ENCODE data around the gene RALGDS.
"Not testable (repeated sequence)": the region's sequence is repeated elsewhere in the genome, so short reads cannot be mapped to it uniquely, and the experiment has no call there.

Gene RALGDS

DNA sequence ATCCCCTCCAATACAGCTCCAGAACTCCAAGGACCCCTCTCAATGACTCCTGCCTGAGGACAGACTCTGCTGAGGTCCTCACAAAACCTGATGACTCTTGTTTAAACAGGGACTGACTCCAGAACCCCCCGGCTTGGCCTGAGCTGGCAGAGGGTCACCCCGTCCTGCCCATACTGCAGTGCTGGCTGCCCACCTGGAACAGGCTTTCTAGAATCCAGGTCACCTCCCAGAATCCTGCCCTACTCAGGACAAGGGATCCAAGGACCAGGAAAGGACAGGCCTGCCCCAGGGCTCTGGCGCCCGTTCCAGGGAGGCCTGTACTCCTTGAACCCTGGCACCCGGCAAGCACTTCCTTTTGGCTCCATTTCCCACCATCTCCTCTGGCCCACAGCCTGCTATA is 22.2 kb downstream of the RALGDS start:
- Histone ChIP-seq H3K36me3 (ENCODE audit: control insufficient read depth, insufficient read depth, low read length) (peaks cover 69% of the 10 kb centered on the region), H3K27me3 (replicated peaks; ENCODE audit: control insufficient read depth, insufficient read depth, low read length, poor library complexity, severe bottlenecking) (no peaks in the 10 kb centered on the region), H3K27ac (ENCODE audit: insufficient read depth, low read length, poor library complexity, severe bottlenecking) (no peak overlapping the region), H3K4me1 (ENCODE audit: control insufficient read depth, insufficient read depth, low read length, poor library complexity, severe bottlenecking) (no peaks in the 10 kb centered on the region), H3K4me3 (ENCODE audit: insufficient read depth, low read depth, low read length, poor library complexity, severe bottlenecking) (no peak overlapping the region), H3K9me3 (ENCODE audit: control insufficient read depth, low read length) (peaks cover 6% of the 10 kb centered on the region)
- DNase-seq = no peak

DNA sequence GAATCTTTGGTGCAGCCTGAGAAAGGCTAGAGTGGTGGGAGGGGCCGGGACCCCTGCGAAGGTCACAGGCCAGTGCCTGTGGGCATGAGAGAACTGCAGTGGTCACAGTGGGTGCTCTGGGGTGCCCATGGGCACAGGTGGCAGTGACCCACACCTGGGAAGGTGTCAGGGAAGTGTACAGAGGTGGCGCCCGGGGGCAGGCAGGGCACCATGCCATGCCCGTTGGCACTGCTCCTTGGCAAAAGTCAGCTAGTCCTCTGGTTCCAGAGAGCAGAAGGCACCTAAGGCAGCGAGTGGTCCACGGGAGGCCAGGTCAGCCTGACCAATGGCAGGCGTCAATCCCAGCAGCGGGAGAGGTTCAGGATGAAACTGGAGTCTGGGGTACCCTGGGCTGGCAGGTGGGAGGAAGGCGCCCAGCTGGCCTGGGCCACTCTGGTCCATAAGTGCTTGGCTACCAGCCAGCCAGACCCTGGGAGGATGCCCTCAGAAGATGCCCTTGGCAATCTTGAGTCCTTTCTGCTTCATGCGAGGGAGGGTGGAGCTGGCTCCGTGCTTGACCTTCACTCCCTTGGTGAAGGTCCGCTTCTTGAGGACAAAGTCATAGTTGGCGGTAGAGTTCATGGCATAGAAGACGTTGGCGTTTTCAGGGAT is 22.8 kb downstream of the RALGDS start:
- no peaks in the 10 kb centered on the region for H3K4me1 ChIP-seq (ENCODE audit: control insufficient read depth, insufficient read depth, low read length, poor library complexity, severe bottlenecking)
- no peak for DNase-seq
- no peaks in the 10 kb centered on the region for H3K27me3 ChIP-seq (replicated peaks; ENCODE audit: control insufficient read depth, insufficient read depth, low read length, poor library complexity, severe bottlenecking)
- H3K27ac ChIP-seq (ENCODE audit: insufficient read depth, low read length, poor library complexity, severe bottlenecking) = no peak overlapping the region
- H3K4me3 ChIP-seq (ENCODE audit: insufficient read depth, low read depth, low read length, poor library complexity, severe bottlenecking) = no peak overlapping the region
- H3K9me3 ChIP-seq (ENCODE audit: control insufficient read depth, low read length) = peaks cover 6% of the 10 kb centered on the region
- H3K36me3 ChIP-seq (ENCODE audit: control insufficient read depth, insufficient read depth, low read length) = peaks cover 63% of the 10 kb centered on the region

DNA sequence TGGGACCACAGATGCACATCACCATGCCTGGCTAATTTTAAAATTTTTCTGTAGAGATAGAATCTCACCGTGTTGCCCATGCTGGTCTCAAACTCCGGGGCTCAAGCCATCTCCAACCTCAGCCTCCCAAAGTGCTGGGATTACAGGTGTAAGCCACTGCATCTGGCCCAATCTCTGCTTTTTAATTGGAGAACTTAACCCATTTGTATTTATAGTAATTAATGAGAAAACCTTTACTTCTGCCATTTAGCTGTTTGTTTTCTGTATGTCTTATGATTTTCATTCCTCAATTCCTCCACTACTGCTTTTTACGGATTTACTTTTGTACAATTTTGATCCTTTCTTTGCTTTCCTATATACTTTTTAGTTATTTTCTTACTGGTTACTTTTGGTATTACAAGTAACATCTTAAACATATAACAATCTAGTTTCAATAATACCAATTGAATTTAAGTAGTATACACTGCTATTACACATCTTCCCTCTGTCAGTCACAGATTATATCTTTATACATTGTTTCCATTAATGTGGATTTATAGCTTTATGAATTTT is 26.1 kb downstream of the RALGDS start:
- H3K27ac ChIP-seq (ENCODE audit: insufficient read depth, low read length, poor library complexity, severe bottlenecking) = no peak overlapping the region
- H3K27me3 ChIP-seq (replicated peaks; ENCODE audit: control insufficient read depth, insufficient read depth, low read length, poor library complexity, severe bottlenecking) = no peaks in the 10 kb centered on the region
- peaks cover 31% of the 10 kb centered on the region for H3K36me3 ChIP-seq (ENCODE audit: control insufficient read depth, insufficient read depth, low read length)
- peaks cover 6% of the 10 kb centered on the region for H3K9me3 ChIP-seq (ENCODE audit: control insufficient read depth, low read length)
- DNase-seq = no peak
- H3K4me3 ChIP-seq (ENCODE audit: insufficient read depth, low read depth, low read length, poor library complexity, severe bottlenecking) = no peak overlapping the region
- no peaks in the 10 kb centered on the region for H3K4me1 ChIP-seq (ENCODE audit: control insufficient read depth, insufficient read depth, low read length, poor library complexity, severe bottlenecking)

DNA sequence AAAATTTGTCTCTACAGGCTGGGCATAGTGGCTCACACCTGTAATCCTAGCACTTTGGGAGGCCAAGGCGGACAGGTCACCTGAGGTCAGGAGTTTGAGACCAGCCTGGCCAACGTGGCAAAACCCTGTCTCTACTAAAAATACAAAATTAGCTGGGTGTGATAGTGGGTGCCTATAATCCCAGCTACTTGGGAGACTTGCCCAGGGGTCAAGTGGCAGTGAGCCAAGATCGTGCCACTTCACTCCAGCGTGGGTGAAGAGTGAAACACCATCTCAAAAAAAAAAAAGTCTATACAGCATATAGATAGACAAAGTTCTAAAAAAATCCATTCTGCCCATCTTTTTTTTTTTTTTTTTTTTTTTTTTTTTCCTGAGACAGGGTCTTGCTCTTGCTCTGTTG is 26.7 kb downstream of the RALGDS start:
- H3K27ac ChIP-seq (ENCODE audit: insufficient read depth, low read length, poor library complexity, severe bottlenecking); H3K27me3 ChIP-seq (replicated peaks; ENCODE audit: control insufficient read depth, insufficient read depth, low read length, poor library complexity, severe bottlenecking); H3K4me3 ChIP-seq (ENCODE audit: insufficient read depth, low read depth, low read length, poor library complexity, severe bottlenecking); H3K4me1 ChIP-seq (ENCODE audit: control insufficient read depth, insufficient read depth, low read length, poor library complexity, severe bottlenecking); DNase-seq; H3K9me3 ChIP-seq (ENCODE audit: control insufficient read depth, low read length): not testable (repeated sequence)
- peaks cover 26% of the 10 kb centered on the region for H3K36me3 ChIP-seq (ENCODE audit: control insufficient read depth, insufficient read depth, low read length)

DNA sequence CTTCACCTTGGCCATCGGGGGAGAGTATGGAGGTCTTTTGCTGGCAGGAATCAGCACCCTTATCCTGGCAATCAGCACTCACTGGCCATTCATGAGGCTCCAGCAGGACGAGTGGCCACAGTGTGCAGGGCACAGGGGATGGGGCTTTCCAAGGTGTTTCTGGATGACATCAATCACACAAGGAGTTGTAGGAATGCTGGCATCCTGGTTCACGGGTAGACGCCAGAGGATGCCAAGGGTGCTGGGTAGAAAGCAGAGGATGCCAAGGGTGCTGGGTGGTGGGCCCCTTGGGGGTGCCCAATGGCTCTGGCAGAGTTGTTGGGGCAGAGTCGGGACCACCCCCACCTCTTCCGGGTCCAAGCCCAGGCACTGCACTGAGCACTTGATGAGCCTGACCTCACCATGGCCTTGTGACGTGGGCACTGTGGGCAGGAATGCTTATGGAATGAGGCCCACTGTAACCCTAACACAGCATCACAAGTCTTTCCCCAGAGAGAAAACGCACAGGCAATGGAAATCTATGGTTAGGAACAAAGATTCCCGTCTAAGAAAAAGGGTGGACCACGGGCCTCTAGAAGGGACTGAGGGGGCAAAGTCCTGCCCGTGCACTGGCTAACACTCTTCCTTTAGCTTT is 30.2 kb downstream of the RALGDS start:
- no peak for DNase-seq
- Histone ChIP-seq H3K36me3 (ENCODE audit: control insufficient read depth, insufficient read depth, low read length) (no peaks in the 10 kb centered on the region), H3K9me3 (ENCODE audit: control insufficient read depth, low read length) (no peaks in the 10 kb centered on the region), H3K4me3 (ENCODE audit: insufficient read depth, low read depth, low read length, poor library complexity, severe bottlenecking) (no peak overlapping the region), H3K4me1 (ENCODE audit: control insufficient read depth, insufficient read depth, low read length, poor library complexity, severe bottlenecking) (no peaks in the 10 kb centered on the region), H3K27ac (ENCODE audit: insufficient read depth, low read length, poor library complexity, severe bottlenecking) (no peak overlapping the region), H3K27me3 (replicated peaks; ENCODE audit: control insufficient read depth, insufficient read depth, low read length, poor library complexity, severe bottlenecking) (no peaks in the 10 kb centered on the region)

DNA sequence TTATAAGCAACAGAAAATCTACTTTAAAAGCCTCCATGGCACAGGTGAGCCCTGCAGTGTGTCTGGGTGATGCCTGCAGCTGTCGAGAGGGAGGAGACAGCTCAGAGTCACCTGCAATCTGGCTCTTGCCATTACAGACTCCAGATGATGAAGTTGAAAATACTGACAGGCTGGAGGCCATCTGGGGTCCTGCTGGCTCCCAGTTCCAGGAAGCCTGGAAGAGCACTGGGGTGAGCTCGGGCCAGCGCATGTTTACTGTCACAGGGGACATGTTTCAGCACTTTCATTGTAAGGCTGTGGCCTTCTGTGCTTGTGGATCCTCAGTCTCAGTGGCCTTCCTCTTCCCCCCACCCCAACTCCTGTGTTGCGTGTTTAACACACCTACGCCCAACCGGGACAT is 30.9 kb downstream of the RALGDS start:
- H3K4me1 ChIP-seq (ENCODE audit: control insufficient read depth, insufficient read depth, low read length, poor library complexity, severe bottlenecking) = no peaks in the 10 kb centered on the region
- no peaks in the 10 kb centered on the region for H3K27me3 ChIP-seq (replicated peaks; ENCODE audit: control insufficient read depth, insufficient read depth, low read length, poor library complexity, severe bottlenecking)
- no peak overlapping the region for H3K4me3 ChIP-seq (ENCODE audit: insufficient read depth, low read depth, low read length, poor library complexity, severe bottlenecking)
- no peak for DNase-seq
- H3K9me3 ChIP-seq (ENCODE audit: control insufficient read depth, low read length) = no peaks in the 10 kb centered on the region
- no peak overlapping the region for H3K27ac ChIP-seq (ENCODE audit: insufficient read depth, low read length, poor library complexity, severe bottlenecking)
- no peaks in the 10 kb centered on the region for H3K36me3 ChIP-seq (ENCODE audit: control insufficient read depth, insufficient read depth, low read length)

DNA sequence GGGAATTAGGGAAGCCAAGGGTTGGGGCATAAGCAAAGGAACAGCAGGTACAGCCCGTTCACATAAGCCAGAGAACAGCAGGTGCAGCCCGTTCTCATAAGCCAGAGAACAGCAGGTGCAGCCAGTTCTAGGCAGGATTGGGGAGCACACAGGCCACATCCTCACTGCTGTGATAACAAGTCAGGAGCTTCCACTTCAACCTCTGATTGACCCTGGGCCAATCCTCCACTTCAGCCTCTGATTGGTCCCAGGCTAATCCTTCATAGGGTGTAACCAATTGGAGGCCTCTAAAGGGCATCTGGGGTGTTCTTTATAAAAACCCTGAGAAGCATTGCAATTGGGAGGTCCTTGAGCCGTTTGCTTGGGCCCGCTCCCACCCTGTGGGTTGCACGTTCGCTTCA is 31.8 kb downstream of the RALGDS start:
- Histone ChIP-seq H3K27me3 (replicated peaks; ENCODE audit: control insufficient read depth, insufficient read depth, low read length, poor library complexity, severe bottlenecking) (no peaks in the 10 kb centered on the region), H3K4me1 (ENCODE audit: control insufficient read depth, insufficient read depth, low read length, poor library complexity, severe bottlenecking) (no peaks in the 10 kb centered on the region), H3K4me3 (ENCODE audit: insufficient read depth, low read depth, low read length, poor library complexity, severe bottlenecking) (no peak overlapping the region), H3K36me3 (ENCODE audit: control insufficient read depth, insufficient read depth, low read length) (no peaks in the 10 kb centered on the region), H3K27ac (ENCODE audit: insufficient read depth, low read length, poor library complexity, severe bottlenecking) (no peak overlapping the region), H3K9me3 (ENCODE audit: control insufficient read depth, low read length) (no peaks in the 10 kb centered on the region)
- no peak for DNase-seq

DNA sequence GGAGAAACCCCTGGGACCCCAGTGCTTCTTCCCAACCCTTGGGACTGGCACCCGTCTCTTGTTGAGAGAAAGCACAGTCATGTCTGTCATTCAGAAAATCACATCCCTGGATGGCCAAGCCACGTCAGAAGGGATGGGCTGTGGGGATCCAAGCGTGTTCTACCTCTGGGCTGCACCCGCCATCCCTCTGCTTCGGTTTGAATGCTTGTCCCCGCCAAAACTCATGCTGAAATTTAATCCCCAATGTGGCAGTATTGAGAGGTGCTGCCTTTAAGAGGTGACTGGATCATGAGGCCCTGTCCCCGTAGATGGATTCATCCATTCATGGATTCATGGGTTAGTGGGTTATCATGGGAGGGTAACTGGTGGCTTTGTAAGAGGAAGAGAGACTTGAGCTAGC is 32.3 kb downstream of the RALGDS start:
- Histone ChIP-seq H3K9me3 (ENCODE audit: control insufficient read depth, low read length) (no peaks in the 10 kb centered on the region), H3K27me3 (replicated peaks; ENCODE audit: control insufficient read depth, insufficient read depth, low read length, poor library complexity, severe bottlenecking) (no peaks in the 10 kb centered on the region), H3K27ac (ENCODE audit: insufficient read depth, low read length, poor library complexity, severe bottlenecking) (no peak overlapping the region), H3K4me3 (ENCODE audit: insufficient read depth, low read depth, low read length, poor library complexity, severe bottlenecking) (no peak overlapping the region), H3K36me3 (ENCODE audit: control insufficient read depth, insufficient read depth, low read length) (no peaks in the 10 kb centered on the region), H3K4me1 (ENCODE audit: control insufficient read depth, insufficient read depth, low read length, poor library complexity, severe bottlenecking) (no peaks in the 10 kb centered on the region)
- no peak for DNase-seq

DNA sequence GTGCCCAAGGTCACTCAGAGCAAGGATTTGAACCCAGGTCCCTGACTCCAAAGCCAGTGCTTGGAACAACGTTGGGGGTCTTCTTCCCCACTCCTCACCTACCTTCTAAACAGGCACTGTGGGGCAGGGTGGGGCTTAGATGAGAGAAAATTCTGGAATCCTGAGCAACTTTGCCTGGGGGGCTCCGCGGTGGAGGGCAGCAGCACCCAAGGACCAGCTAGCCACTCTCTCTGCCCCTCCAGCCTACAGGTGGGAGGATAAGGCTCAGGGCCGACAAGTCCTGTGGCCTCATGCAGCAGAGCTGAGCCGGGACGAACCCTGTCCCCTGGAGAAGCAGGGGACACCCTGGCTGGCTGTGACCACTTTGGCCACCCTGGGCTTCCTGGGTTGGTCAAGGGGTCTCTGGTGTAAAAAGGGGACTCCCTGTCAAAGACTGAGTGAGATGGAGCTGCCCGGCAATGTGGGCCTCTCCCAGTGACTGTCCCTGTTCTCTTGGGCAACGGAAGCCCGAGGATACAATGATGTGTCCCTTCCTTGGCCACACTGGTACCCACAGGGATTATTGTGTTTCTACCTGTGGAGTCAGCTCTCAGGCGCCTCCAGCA is 32.8 kb downstream of the RALGDS start:
- DNase-seq = no peak
- no peak overlapping the region for H3K4me3 ChIP-seq (ENCODE audit: insufficient read depth, low read depth, low read length, poor library complexity, severe bottlenecking)

DNA sequence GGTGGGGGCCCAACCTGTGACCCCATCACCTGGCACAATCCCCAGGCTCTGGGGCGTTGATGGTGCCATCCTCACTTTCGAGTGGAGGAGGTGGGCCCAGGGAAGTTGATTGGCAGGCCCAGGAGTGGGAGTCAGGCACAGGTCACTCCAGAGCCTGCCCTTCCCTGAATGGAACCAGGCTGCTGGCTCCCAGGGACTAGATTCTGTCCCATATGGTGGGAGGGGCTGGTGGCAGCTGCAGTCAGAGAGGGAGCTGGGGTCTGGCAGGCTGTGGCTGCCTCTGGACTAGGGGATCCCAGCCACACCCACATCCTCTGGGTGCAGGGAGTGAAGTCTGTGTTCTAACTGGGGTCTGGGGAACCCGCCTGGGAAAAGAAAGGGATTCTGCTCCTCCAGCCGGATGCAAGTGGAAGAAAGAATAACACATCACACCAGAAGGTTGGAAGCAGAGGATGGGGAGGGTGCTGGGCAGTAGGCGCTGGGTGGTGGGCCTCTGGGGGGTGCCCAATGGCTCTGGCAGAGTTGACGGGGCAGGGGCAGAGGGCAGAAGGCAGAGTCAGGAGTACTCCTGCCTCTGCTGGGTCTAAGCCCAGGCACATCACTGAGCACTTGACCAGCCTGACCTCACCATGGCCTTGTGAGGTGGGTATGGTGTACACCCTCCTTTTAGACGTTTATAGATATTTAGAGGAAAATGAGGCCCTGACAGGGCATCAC is 33.5 kb downstream of the RALGDS start:
- H3K9me3 ChIP-seq (ENCODE audit: control insufficient read depth, low read length) = no peaks in the 10 kb centered on the region
- H3K27me3 ChIP-seq (replicated peaks; ENCODE audit: control insufficient read depth, insufficient read depth, low read length, poor library complexity, severe bottlenecking) = no peaks in the 10 kb centered on the region
- no peaks in the 10 kb centered on the region for H3K4me1 ChIP-seq (ENCODE audit: control insufficient read depth, insufficient read depth, low read length, poor library complexity, severe bottlenecking)
- H3K27ac ChIP-seq (ENCODE audit: insufficient read depth, low read length, poor library complexity, severe bottlenecking) = no peak overlapping the region
- no peak overlapping the region for H3K4me3 ChIP-seq (ENCODE audit: insufficient read depth, low read depth, low read length, poor library complexity, severe bottlenecking)
- no peak for DNase-seq
- no peaks in the 10 kb centered on the region for H3K36me3 ChIP-seq (ENCODE audit: control insufficient read depth, insufficient read depth, low read length)

More for the DNA sequence above, 32.8 kb downstream of the RALGDS start:
- Histone ChIP-seq H3K4me1 (ENCODE audit: control insufficient read depth, insufficient read depth, low read length, poor library complexity, severe bottlenecking) (no peaks in the 10 kb centered on the region), H3K27ac (ENCODE audit: insufficient read depth, low read length, poor library complexity, severe bottlenecking) (no peak overlapping the region), H3K9me3 (ENCODE audit: control insufficient read depth, low read length) (no peaks in the 10 kb centered on the region), H3K27me3 (replicated peaks; ENCODE audit: control insufficient read depth, insufficient read depth, low read length, poor library complexity, severe bottlenecking) (no peaks in the 10 kb centered on the region), H3K36me3 (ENCODE audit: control insufficient read depth, insufficient read depth, low read length) (no peaks in the 10 kb centered on the region)
